IMR-90 (cell line): ENCODE results near the gene GLIS1. TPM values are rescaled to one million over a fixed set of nuclear protein-coding genes. Genes with fewer than 3 reads are reported as not detected.

ENCODE experiments used
- ATAC-seq: fragments of 200-7000 bp; cut with Tn5 transposase; 2 replicates; pipeline ENCODE4 v1.9.1; 2020; ENCODE audit warnings: low read depth, mild to moderate bottlenecking, moderate library complexity
- BruUV-seq: library from RNA; stranded (reverse); fragments of 400-500 nt; replicated peaks from 2 replicates; lab custom pipeline; 2021; lab: Mats Ljungman, UMichigan
- CTCF ChIA-PET: fragments of 300-600 bp; formaldehyde crosslinking; extraction: SDS; loops from one replicate; lab custom pipeline; 2021; ENCODE audit warnings: antibody characterized with exemption; lab: Yijun Ruan, JAX
- POLR2A ChIA-PET: fragments of 300-600 bp; sonication (Branson Sonifier 250); formaldehyde crosslinking; loops from one replicate; lab custom pipeline; 2022; ENCODE audit warnings: antibody characterized with exemption; ENCODE audit not compliant: unreplicated experiment; lab: Charles Lee
- DNase-seq: peaks from one replicate; pipeline ENCODE4 v3.0.0; 2013
- H2AFZ ChIP-seq: replicated peaks from 2 replicates; pipeline ENCODE3; 2013; ENCODE audit warnings: low read length, mild to moderate bottlenecking; ENCODE audit not compliant: poor library complexity
- H2AK5ac ChIP-seq: 2 replicates; pipeline ENCODE4 v1.6.1; 2013; ENCODE audit warnings: low read depth, low read length, inconsistent platforms
- H2AK9ac ChIP-seq: replicated peaks from 2 replicates; pipeline ENCODE3; 2013; ENCODE audit warnings: mild to moderate bottlenecking, low read depth, low read length, moderate library complexity; ENCODE audit not compliant: poor library complexity
- H2BK120ac ChIP-seq: 2 replicates; pipeline ENCODE4 v1.6.1; 2013; ENCODE audit warnings: low read depth, low read length, inconsistent platforms
- H2BK15ac ChIP-seq: 3 replicates; pipeline ENCODE4 v1.6.1; 2013; ENCODE audit warnings: low read depth, low read length, inconsistent platforms
- H2BK20ac ChIP-seq: 2 replicates; pipeline ENCODE4 v1.6.1; 2013; ENCODE audit warnings: low read depth, mild to moderate bottlenecking, inconsistent platforms, low read length, moderate library complexity
- H2BK5ac ChIP-seq: 2 replicates; pipeline ENCODE4 v1.6.1; 2013; ENCODE audit warnings: mild to moderate bottlenecking, low read depth, low read length, inconsistent platforms; ENCODE audit not compliant: poor library complexity, severe bottlenecking
- H3K14ac ChIP-seq: replicated peaks from 2 replicates; pipeline ENCODE4 v1.6.1; 2013; ENCODE audit warnings: low read depth, low read length, inconsistent platforms
- H3K18ac ChIP-seq: 2 replicates; pipeline ENCODE4 v1.6.1; 2013; ENCODE audit warnings: low read depth, low read length, control low read depth
- H3K23ac ChIP-seq: 2 replicates; pipeline ENCODE4 v1.6.1; 2013; ENCODE audit warnings: low read depth, low read length, inconsistent platforms
- H3K27ac ChIP-seq: 2 replicates; pipeline ENCODE4 v1.5.1; 2013; ENCODE audit warnings: mild to moderate bottlenecking, control low read depth, low read length; ENCODE audit not compliant: insufficient read depth
- H3K27me3 ChIP-seq: 2 replicates; pipeline ENCODE4 v1.6.1; 2013; ENCODE audit warnings: low read length; ENCODE audit not compliant: control insufficient read depth, insufficient read depth
- H3K36me3 ChIP-seq: 2 replicates; pipeline ENCODE4 v1.6.1; 2013; ENCODE audit warnings: low read length, mixed read lengths; ENCODE audit not compliant: control insufficient read depth, insufficient read depth
- H3K4ac ChIP-seq: 2 replicates; pipeline ENCODE4 v1.6.1; 2013; ENCODE audit warnings: low read depth, low read length, inconsistent platforms
- H3K4me1 ChIP-seq: 2 replicates; pipeline ENCODE4 v1.6.1; 2013; ENCODE audit warnings: low read length, mixed read lengths; ENCODE audit not compliant: control insufficient read depth, insufficient read depth
- H3K4me2 ChIP-seq: 2 replicates; pipeline ENCODE4 v1.6.1; 2013; ENCODE audit warnings: low read depth, mild to moderate bottlenecking, control low read depth, low read length, moderate library complexity
- H3K4me3 ChIP-seq: 2 replicates; pipeline ENCODE4 v1.5.1; 2013; ENCODE audit warnings: low read depth, mild to moderate bottlenecking, control low read depth, low read length, moderate library complexity; ENCODE audit not compliant: insufficient read depth
- H3K56ac ChIP-seq: 2 replicates; pipeline ENCODE4 v1.6.1; 2013; ENCODE audit warnings: low read length, inconsistent platforms; ENCODE audit not compliant: insufficient read depth; ENCODE audit errors: extremely low read depth
- H3K79me1 ChIP-seq, 2 experiments: 2 replicates each; pipeline ENCODE4 v1.6.1; 2013; ENCODE audit warnings: low read length in 2 of 2, inconsistent platforms in 1 of 2, low read depth in 1 of 2
- H3K9ac ChIP-seq: 2 replicates; pipeline ENCODE4 v1.6.1; 2013; ENCODE audit warnings: low read depth, low read length, control low read depth
- H3K9me1 ChIP-seq: 2 replicates; pipeline ENCODE4 v1.6.1; 2013; ENCODE audit warnings: low read length, inconsistent platforms; ENCODE audit not compliant: insufficient read depth
- H3K9me3 ChIP-seq: 2 replicates; pipeline ENCODE4 v1.6.1; 2013; ENCODE audit warnings: low read length; ENCODE audit not compliant: control insufficient read depth, insufficient read depth
- H4K20me1 ChIP-seq: 2 replicates; pipeline ENCODE4 v1.6.1; 2013; ENCODE audit warnings: low read length, inconsistent platforms; ENCODE audit not compliant: insufficient read depth
- H4K5ac ChIP-seq: 2 replicates; pipeline ENCODE4 v1.6.1; 2013; ENCODE audit warnings: mild to moderate bottlenecking, low read depth, low read length, control low read depth
- H4K8ac ChIP-seq, 2 experiments: 2 replicates each; pipeline ENCODE4 v1.6.1; 2013; ENCODE audit warnings: low read depth in 2 of 2, low read length in 2 of 2, control low read depth in 1 of 2, inconsistent platforms in 1 of 2
- H4K91ac ChIP-seq: 2 replicates; pipeline ENCODE4 v1.6.1; 2013; ENCODE audit warnings: low read depth, low read length, inconsistent platforms; ENCODE audit not compliant: insufficient read depth
- MAFK ChIP-seq: IDR thresholded peaks from 2 replicates; pipeline ENCODE4 v1.6.1; 2012; ENCODE audit warnings: low read depth, low read length, improper control_type of control experiment
- MAZ ChIP-seq: IDR thresholded peaks from 2 replicates; pipeline ENCODE4 v1.6.1; 2012; ENCODE audit warnings: low read depth, mild to moderate bottlenecking, low read length, improper control_type of control experiment, moderate library complexity, borderline replicate concordance
- MXI1 ChIP-seq: IDR thresholded peaks from 2 replicates; pipeline ENCODE4 v1.6.1; 2012; ENCODE audit warnings: low read depth, mild to moderate bottlenecking, low read length, moderate library complexity, borderline replicate concordance
- NFE2L2 ChIP-seq: fragments of 150-350 bp; IDR thresholded peaks from 2 replicates; pipeline ENCODE4 v1.6.1; 2016; ENCODE audit warnings: low read depth, mild to moderate bottlenecking, low read length
- POLR2A ChIP-seq: IDR thresholded peaks from 2 replicates; pipeline ENCODE4 v1.6.1; 2012; ENCODE audit warnings: mild to moderate bottlenecking, low read depth, low read length
- RFX5 ChIP-seq: IDR thresholded peaks from 2 replicates; pipeline ENCODE4 v1.8.0; 2012; ENCODE audit warnings: low read depth, mild to moderate bottlenecking, low read length, moderate library complexity
- SMC3 ChIP-seq: fragments of 150-350 bp; IDR thresholded peaks from 2 replicates; pipeline ENCODE4 v1.6.1; 2016; ENCODE audit warnings: low read depth, mild to moderate bottlenecking, antibody characterized with exemption, low read length, moderate library complexity
- whole genome bisulfite sequencing, 2 experiments: methylation state at CpG; one replicate each; pipeline versions ENCODE4 v1.1.5 to v1.1.7; 2013; ENCODE audit warnings: missing lambda C conversion rate in 2 of 2; ENCODE audit not compliant: insufficient read length in 1 of 2; ENCODE audit errors: extremely low coverage in 2 of 2; 5-methylcytosine and 5-hydroxymethylcytosine counted together
- dilution Hi-C: fragments of 300-500 bp; cut with HindIII; formaldehyde crosslinking; loops from one replicate; pipeline ENCODE4 v1.14.3; 2018; ENCODE audit warnings: low sequenced_read_pairs; ENCODE audit not compliant: unreplicated experiment
- in situ Hi-C: fragments of 300-500 bp; cut with MboI; formaldehyde crosslinking; loops from 3 replicates; pipeline ENCODE4 v1.14.3; 2019; ENCODE audit warnings: low sequenced_read_pairs, inconsistent platforms, mixed read lengths
- intact Hi-C: fragments of 100-400 bp; cut with micrococcal nuclease; formaldehyde crosslinking; loops from 2 replicates; pipeline ENCODE4 v1.10.0; 2022
- polyA plus RNA-seq, 3 experiments: library from polyadenylated mRNA; depleted of rRNA; stranded (reverse); fragments of >200 nt; gene quantifications; 2 replicates each; pipeline ENCODE4 v1.2.3, GENCODE V29; 2012; ENCODE audit warnings: low replicate concordance in 1 of 3
- total RNA-seq: library from RNA; depleted of rRNA; stranded (reverse); fragments of >200 nt; gene quantifications from 2 replicates; pipeline ENCODE4 v1.2.3, GENCODE V29; 2012
- TF ChIP-seq, protein P1 (sequence below): fragments of 150-350 bp; IDR thresholded peaks from 2 replicates; pipeline ENCODE4 v1.6.1; 2016; ENCODE audit warnings: low read depth, mild to moderate bottlenecking, low read length, moderate library complexity, borderline replicate concordance

The GLIS1 gene
- total and polyA plus RNA-seq, 2 of the 4 experiments (the other 2 are of a cell fraction) = 0.18 to 2.3 TPM

DNA sequence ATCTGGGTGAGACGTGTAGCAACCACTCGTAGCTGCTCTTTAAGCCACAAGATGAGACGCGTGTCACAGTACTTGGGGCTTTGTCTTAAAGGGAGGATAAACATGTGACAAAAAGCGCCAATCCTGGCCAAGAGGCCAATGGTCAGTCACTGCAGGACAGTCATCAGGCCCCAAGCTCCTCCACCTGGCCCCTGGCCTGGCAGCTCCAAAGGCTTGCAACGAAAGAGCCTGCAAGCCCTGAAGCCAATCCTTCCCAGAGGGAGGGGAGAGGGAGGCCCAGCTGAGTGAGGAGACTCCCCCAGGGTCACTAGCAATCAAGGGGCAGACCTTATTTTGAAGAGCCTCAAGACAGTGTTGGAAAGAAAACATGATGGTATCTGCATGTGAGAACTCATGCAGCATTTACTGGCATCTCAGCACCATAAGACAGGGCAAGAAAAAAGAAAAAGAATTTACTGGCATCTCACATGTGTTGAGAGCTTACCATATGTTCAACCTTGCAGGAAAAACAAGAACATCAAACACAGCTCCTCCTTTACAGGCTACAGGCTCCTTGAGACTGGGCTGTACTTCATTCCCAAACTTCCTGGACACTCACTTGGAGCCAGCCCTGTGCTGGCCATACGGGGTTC is 11.4 kb downstream of the GLIS1 start:
- TF ChIP-seq MAFK (no peak), RFX5 (no peak), SMC3 (no peak), MAZ (no peak), MXI1 (no peak), POLR2A (no peak), NFE2L2 (no peak)
- TF ChIP-seq, protein P1, sequence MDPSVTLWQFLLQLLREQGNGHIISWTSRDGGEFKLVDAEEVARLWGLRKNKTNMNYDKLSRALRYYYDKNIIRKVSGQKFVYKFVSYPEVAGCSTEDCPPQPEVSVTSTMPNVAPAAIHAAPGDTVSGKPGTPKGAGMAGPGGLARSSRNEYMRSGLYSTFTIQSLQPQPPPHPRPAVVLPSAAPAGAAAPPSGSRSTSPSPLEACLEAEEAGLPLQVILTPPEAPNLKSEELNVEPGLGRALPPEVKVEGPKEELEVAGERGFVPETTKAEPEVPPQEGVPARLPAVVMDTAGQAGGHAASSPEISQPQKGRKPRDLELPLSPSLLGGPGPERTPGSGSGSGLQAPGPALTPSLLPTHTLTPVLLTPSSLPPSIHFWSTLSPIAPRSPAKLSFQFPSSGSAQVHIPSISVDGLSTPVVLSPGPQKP = no peak
- Histone ChIP-seq H3K56ac (no peak overlapping the region), H3K4me3 (no peak overlapping the region), H3K23ac (no peak overlapping the region), H2BK15ac (no peak overlapping the region), H3K79me1 (peaks cover 21 to 53% of the 10 kb centered on the region in 2 experiments), H3K27ac (no peak overlapping the region), H4K8ac (no peak overlapping the region), H3K27me3 (no peaks in the 10 kb centered on the region), H3K18ac (no peak overlapping the region), H4K91ac (no peak overlapping the region), H3K9ac (no peak overlapping the region), H3K9me3 (no peaks in the 10 kb centered on the region), H3K36me3 (peaks cover 2% of the 10 kb centered on the region; the same call in 1 of the 2 replicates), H3K4me2 (no peak overlapping the region), H3K9me1 (peaks cover 11% of the 10 kb centered on the region), H2BK20ac (no peak overlapping the region), H4K5ac (no peak overlapping the region), H3K4ac (no peak overlapping the region), H3K4me1 (peaks cover 12% of the 10 kb centered on the region), H4K20me1 (no peaks in the 10 kb centered on the region), H2AK5ac (no peak overlapping the region), H2AFZ (no peak overlapping the region), H2BK120ac (no peak overlapping the region), H2BK5ac (no peak overlapping the region), H2AK9ac (no peak overlapping the region), H3K14ac (no peak overlapping the region)
- CTCF ChIA-PET = no interaction called here
- dilution Hi-C loops = no loop called here
- intact Hi-C loops = no loop called here
- DNase-seq = no peak
- POLR2A ChIA-PET = no interaction called here
- ATAC-seq = no peak
- in situ Hi-C loops = no loop called here
- no CpG with 5 or more reads among the region's 7 CpGs for WGBS, 2 experiments
- no TSS peak for BruUV-seq
